Ovary (tissue), 9 donors: ENCODE data around the gene KRTAP4-12. TPM values are rescaled to one million over a fixed set of nuclear protein-coding genes. Genes with fewer than 3 reads are reported as not detected.
"Not testable (repeated sequence)": the region's sequence is repeated elsewhere in the genome, so short reads cannot be mapped to it uniquely, and the experiment has no call there.

Source experiments
- DNase-seq, 5 donors: peaks; one replicate each; pipeline ENCODE4 v3.0.0-alpha.2; 2019 to 2020
- H3K27ac ChIP-seq, 2 donors: fragments of 200-600 bp; one replicate each; pipeline versions ENCODE4 v1.5.1 to v1.8.0; 2019 to 2022
- H3K27me3 ChIP-seq: fragments of 200-600 bp; one replicate; pipeline ENCODE4 v1.8.0; 2022
- H3K36me3 ChIP-seq: fragments of 200-600 bp; sonication (generic); one replicate; pipeline ENCODE4 v1.5.1; 2019
- H3K4me1 ChIP-seq: one replicate; pipeline ENCODE4 v1.8.1; 2013; ENCODE audit warnings: mild to moderate bottlenecking, moderate library complexity; ENCODE audit not compliant: insufficient read depth
- H3K4me3 ChIP-seq: fragments of 200-600 bp; sonication (generic); one replicate; pipeline ENCODE4 v1.5.1; 2017
- H3K9me3 ChIP-seq, 2 donors: fragments of 200-600 bp in 1 of 2; sonication (generic) in 1 of 2; one replicate each; pipeline versions ENCODE4 v1.5.1 to v1.8.1; 2013 to 2019; ENCODE audit warnings: mild to moderate bottlenecking in 1 of 2, moderate library complexity in 1 of 2
- EP300 ChIP-seq: sonication (generic); formaldehyde crosslinking; IDR thresholded peaks from one replicate; pipeline ENCODE4 v1.6.1; 2017; ENCODE audit warnings: antibody characterized with exemption
- POLR2A ChIP-seq: fragments of 450-650 bp; IDR thresholded peaks from one replicate; pipeline ENCODE4 v1.6.1; 2017; ENCODE audit warnings: antibody characterized with exemption, mild to moderate bottlenecking, moderate library complexity
- WGBS, 3 donors: extraction: QIAGEN DNeasy Blood & Tissue Kit in 1 of 3; methylation state at CpG; one replicate each; pipeline versions ENCODE4 v1.1.5 to v1.1.7; 2013 to 2017; 5-methylcytosine and 5-hydroxymethylcytosine counted together
- intact Hi-C, 4 donors: fragments of 100-400 bp; cut with DNase I; formaldehyde crosslinking; loops; one replicate each; pipeline versions ENCODE4 v1.11.0 to v1.15.1; 2022 to 2023
- polyA plus RNA-seq, 2 donors: library from polyadenylated mRNA; stranded (reverse); fragments of 200-250 nt in 1 of 2; fragments of 350-450 nt in 1 of 2; fragmentation: Illumina TruSeq in 1 of 2; extraction: RNeasy Lipid Tissue Mini Kit (QIAGEN cat#74804) in 1 of 2; gene quantifications; one replicate each; pipeline ENCODE4 v1.2.3, GENCODE V29; 2013 to 2014
- total RNA-seq, 7 donors: library from RNA; depleted of rRNA in 2 of 7; stranded (reverse); fragments of >200 nt in 2 of 7; fragmentation: NEBNext Ultra II Directional in 3 of 7; extraction: Animal tissue kit (Norgen Biotek cat#: 25700) in 3 of 7; gene quantifications; one replicate each; pipeline versions ENCODE4 v1.1.0 to v1.2.4, GENCODE V29; 2016 to 2023
- TF ChIP-seq, protein P1 (sequence below), 3 donors: fragments of 450-650 bp in 2 of 3; fragments of 200-600 bp in 1 of 3; IDR thresholded peaks; one replicate each; pipeline versions ENCODE4 v1.5.1 to v1.8.0; 2016 to 2022; ENCODE audit warnings: antibody characterized with exemption in 3 of 3, mild to moderate bottlenecking in 1 of 3
- donor health status: DM: no; HTN: no; CAD: no; lungs with moderate emphysema.
- donor health status: DM: no; HTN: no; CAD: no.
- donor health status: Bipolar disorder and iron deficiency.
- donor health status: DM: yes; HTN: yes; CAD: no.
- donor health status: DM: no; HTN: no; CAD: no.
- donor health status: DM: yes; HTN: yes; CAD: no.

KRTAP4-12 gene
- total and polyA plus RNA-seq, 9 donors, result not detected

DNA sequence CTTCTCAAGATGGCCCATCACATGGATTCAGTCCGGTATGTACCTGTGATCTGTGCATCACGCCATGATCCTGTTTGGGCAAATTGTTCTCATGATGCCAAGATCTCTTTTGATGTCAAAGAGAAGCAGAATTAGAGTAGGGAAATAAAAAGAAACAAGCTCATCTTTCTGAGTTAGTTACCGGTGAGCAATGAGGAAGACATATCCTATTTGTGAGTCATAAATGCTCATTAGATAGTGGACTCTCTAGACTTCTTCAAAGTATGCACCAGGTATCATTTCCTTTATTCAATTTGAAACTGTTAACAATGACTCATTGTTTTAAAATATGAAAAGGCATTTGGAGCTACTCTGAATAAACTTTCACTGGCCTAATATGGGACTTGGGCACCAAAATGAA, 8.0 kb upstream of the KRTAP4-12 start:
- no peak overlapping the region for H3K27ac ChIP-seq
- no peaks in the 10 kb centered on the region for H3K9me3 ChIP-seq
- H3K27me3 ChIP-seq, result no peaks in the 10 kb centered on the region
- intact Hi-C loops, result no loop called here
- H3K4me1 ChIP-seq, result no peaks in the 10 kb centered on the region
- no peak for DNase-seq
- H3K4me3 ChIP-seq, result no peak overlapping the region
- WGBS, 3 donors, result 86 to 93% (median 89%) methylated on average over 3 of the region's 3 CpGs
- H3K36me3 ChIP-seq, result no peaks in the 10 kb centered on the region
- TF ChIP-seq, protein P1, sequence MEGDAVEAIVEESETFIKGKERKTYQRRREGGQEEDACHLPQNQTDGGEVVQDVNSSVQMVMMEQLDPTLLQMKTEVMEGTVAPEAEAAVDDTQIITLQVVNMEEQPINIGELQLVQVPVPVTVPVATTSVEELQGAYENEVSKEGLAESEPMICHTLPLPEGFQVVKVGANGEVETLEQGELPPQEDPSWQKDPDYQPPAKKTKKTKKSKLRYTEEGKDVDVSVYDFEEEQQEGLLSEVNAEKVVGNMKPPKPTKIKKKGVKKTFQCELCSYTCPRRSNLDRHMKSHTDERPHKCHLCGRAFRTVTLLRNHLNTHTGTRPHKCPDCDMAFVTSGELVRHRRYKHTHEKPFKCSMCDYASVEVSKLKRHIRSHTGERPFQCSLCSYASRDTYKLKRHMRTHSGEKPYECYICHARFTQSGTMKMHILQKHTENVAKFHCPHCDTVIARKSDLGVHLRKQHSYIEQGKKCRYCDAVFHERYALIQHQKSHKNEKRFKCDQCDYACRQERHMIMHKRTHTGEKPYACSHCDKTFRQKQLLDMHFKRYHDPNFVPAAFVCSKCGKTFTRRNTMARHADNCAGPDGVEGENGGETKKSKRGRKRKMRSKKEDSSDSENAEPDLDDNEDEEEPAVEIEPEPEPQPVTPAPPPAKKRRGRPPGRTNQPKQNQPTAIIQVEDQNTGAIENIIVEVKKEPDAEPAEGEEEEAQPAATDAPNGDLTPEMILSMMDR (IDR thresholded peaks at IDR 0.05), result no peak
- no peak for TF ChIP-seq POLR2A
- no peak for TF ChIP-seq EP300

DNA sequence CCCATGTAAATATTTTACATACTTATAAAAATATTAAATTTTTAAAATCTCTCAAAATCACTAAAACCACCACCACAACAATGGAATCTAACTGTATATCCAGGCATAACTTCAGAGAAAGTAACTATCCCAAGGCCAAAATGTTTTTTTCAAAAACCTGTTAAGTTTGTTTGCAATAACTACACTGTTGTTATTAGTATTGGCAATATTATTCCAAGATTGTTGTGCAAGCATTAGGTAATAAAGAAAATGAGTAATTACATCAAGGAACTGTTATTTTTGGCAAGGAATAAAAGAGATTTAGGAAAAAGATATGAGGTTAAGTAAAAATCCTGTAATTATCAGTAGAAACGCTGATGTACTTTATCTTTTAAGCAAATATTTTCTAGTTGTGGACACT, 3.4 kb upstream of the KRTAP4-12 start:
- Histone ChIP-seq H3K9me3 (no peaks in the 10 kb centered on the region), H3K4me3 (no peak overlapping the region), H3K27ac (no peak overlapping the region), H3K27me3 (no peaks in the 10 kb centered on the region), H3K4me1 (no peaks in the 10 kb centered on the region), H3K36me3 (no peaks in the 10 kb centered on the region)
- DNase-seq, result no peak
- intact Hi-C loops, result no loop called here
- 21 to 54% (median 31%) methylated on average over 1 of the region's 1 CpG for WGBS, 3 donors
- TF ChIP-seq POLR2A, result no peak
- TF ChIP-seq EP300, result no peak
- TF ChIP-seq, protein P1 (IDR thresholded peaks at IDR 0.05), result no peak

DNA sequence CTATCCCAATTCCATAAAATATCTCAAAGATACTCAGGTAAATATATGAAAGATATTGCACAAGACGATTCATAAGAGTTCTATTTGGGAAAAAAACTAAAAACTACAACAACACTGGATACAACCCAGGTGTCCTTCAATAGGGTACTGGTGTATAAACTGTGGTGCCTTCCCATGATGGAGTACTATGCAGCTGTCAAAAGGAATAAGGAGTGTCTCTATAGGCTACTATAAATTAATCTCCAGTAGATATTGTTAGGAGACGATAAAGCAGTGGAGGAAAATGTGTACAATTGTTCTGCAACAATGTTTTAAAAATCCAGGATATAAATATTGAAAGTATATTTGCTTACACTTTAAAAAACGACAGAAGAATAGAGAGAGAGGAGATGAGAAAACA, 2.4 kb upstream of the KRTAP4-12 start:
- TF ChIP-seq, protein P1 (IDR thresholded peaks at IDR 0.05), result no peak
- TF ChIP-seq EP300, result no peak
- WGBS, 3 donors, result 89 to 91% (median 90%) methylated on average over 3 of the region's 3 CpGs
- intact Hi-C loops, result no loop called here
- H3K36me3 ChIP-seq, result no peaks in the 10 kb centered on the region
- H3K27ac ChIP-seq, result no peak overlapping the region
- no peaks in the 10 kb centered on the region for H3K9me3 ChIP-seq
- H3K27me3 ChIP-seq, result no peaks in the 10 kb centered on the region
- DNase-seq, result no peak
- H3K4me3 ChIP-seq, result no peak overlapping the region
- no peaks in the 10 kb centered on the region for H3K4me1 ChIP-seq

- no peak overlapping the region for H3K4me3 ChIP-seq
- no peak for DNase-seq
- H3K27me3 ChIP-seq, result no peaks in the 10 kb centered on the region
- intact Hi-C loops, result no loop called here
- H3K4me1 ChIP-seq, result no peaks in the 10 kb centered on the region
- H3K27ac ChIP-seq, result no peak overlapping the region
- no peaks in the 10 kb centered on the region for H3K9me3 ChIP-seq
- TF ChIP-seq EP300, result no peak
- TF ChIP-seq, protein P1 (IDR thresholded peaks at IDR 0.05), result no peak
- no peak for TF ChIP-seq POLR2A
- 71 to 100% (median 95%) methylated on average over 2 of the region's 2 CpGs for WGBS, 3 donors
- no peaks in the 10 kb centered on the region for H3K36me3 ChIP-seq
These were observed 1.1 kb upstream of the KRTAP4-12 start for GRCh38 chr17:41125064-41125463.

DNA sequence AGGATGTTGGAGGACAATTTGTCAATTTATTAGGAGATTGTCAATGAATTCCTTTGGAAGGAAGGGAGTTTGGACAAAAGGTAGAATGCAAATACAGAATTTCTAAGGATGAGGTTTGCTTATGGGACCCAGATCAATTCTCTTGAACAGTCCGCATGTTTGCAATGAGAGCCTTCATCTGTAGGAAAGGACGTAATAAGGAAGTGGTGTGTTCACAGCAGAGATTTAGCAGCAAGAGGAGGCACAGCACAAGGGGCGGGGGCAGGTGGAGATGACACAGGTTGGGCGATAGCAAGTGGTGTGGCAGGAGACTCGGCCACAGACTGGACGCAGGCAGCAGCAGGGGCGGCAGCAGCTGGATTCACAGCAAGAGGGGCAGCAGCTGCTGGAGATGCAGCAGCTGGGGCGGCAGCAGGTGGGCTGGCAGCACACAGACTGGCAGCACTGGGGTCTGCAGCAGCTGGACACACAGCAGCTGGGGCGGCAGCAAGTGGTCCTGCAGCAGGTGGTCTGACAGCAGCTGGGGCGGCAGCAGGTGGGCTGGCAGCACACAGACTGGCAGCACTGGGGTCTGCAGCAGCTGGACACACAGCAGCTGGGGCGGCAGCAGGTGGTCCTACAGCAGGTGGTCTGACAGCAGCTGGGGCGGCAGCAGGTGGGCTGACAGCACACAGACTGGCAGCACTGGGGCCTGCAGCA, 541 bp downstream of the KRTAP4-12 start:
- WGBS, 3 donors, result 79 to 84% (median 79%) methylated on average over 12 of the region's 12 CpGs
- H3K36me3 ChIP-seq, H3K27me3 ChIP-seq, H3K27ac ChIP-seq, H3K4me1 ChIP-seq, H3K4me3 ChIP-seq, DNase-seq, intact Hi-C loops, H3K9me3 ChIP-seq: not testable (repeated sequence)
